DOHH2 (cell line): ENCODE data around the gene F8A2.
"Not testable (repeated sequence)": the region's sequence is repeated elsewhere in the genome, so short reads cannot be mapped to it uniquely, and the experiment has no call there.

Source experiments
- H3F3A ChIP-seq: fragments of 200-600 bp; sonication (generic), shearing (Covaris generic); 2 replicates; pipeline ENCODE4 v1.6.0; 2016; ENCODE audit warnings: antibody characterized with exemption, mild to moderate bottlenecking; ENCODE audit not compliant: control insufficient read depth, insufficient read depth
- H3K27ac ChIP-seq: fragments of 200-600 bp; sonication (generic); 2 replicates; pipeline ENCODE4 v1.5.1; 2014; ENCODE audit warnings: low read depth, mild to moderate bottlenecking, low read length, moderate library complexity
- H3K27me3 ChIP-seq: fragments of 200-600 bp; sonication (generic); 2 replicates; pipeline ENCODE4 v1.6.1; 2014; ENCODE audit warnings: mild to moderate bottlenecking, low read length, mixed read lengths; ENCODE audit not compliant: control insufficient read depth
- H3K36me3 ChIP-seq: fragments of 200-600 bp; sonication (generic); 2 replicates; pipeline ENCODE4 v1.6.1; 2014; ENCODE audit warnings: mild to moderate bottlenecking, low read length, moderate library complexity, mixed read lengths; ENCODE audit not compliant: control insufficient read depth
- H3K4me1 ChIP-seq: fragments of 200-600 bp; sonication (generic); 2 replicates; pipeline ENCODE4 v1.6.1; 2014; ENCODE audit warnings: mild to moderate bottlenecking, low read length, mixed read lengths; ENCODE audit not compliant: control insufficient read depth
- H3K4me2 ChIP-seq: fragments of 200-600 bp; sonication (generic); 2 replicates; pipeline ENCODE4 v1.6.0; 2014; ENCODE audit warnings: mild to moderate bottlenecking, low read length, moderate library complexity
- H3K4me3 ChIP-seq: fragments of 200-600 bp; sonication (generic); 2 replicates; pipeline ENCODE4 v1.5.1; 2014; ENCODE audit warnings: mild to moderate bottlenecking, low read length, mixed read lengths
- H3K79me2 ChIP-seq: fragments of 200-600 bp; sonication (generic); 2 replicates; pipeline ENCODE4 v1.6.1; 2014; ENCODE audit warnings: mild to moderate bottlenecking, low read length, mixed read lengths; ENCODE audit not compliant: control insufficient read depth
- H3K9me2 ChIP-seq: fragments of 200-600 bp; sonication (generic); replicated peaks from 2 replicates; pipeline ENCODE4 v1.6.1; 2014; ENCODE audit warnings: mild to moderate bottlenecking, low read length, mixed read lengths; ENCODE audit not compliant: control insufficient read depth
- H3K9me3 ChIP-seq: fragments of 200-600 bp; sonication (generic); 2 replicates; pipeline ENCODE4 v1.6.1; 2014; ENCODE audit warnings: antibody characterized with exemption, low read length, mixed read lengths; ENCODE audit not compliant: control insufficient read depth, insufficient read depth
- H4K20me1 ChIP-seq: fragments of 200-600 bp; sonication (generic); 2 replicates; pipeline ENCODE4 v1.6.0; 2014; ENCODE audit warnings: low read depth, mild to moderate bottlenecking, antibody characterized with exemption, low read length, moderate library complexity; ENCODE audit not compliant: control insufficient read depth, insufficient read depth
- CTCF ChIP-seq: fragments of 200-600 bp; sonication (generic); IDR thresholded peaks from one replicate; pipeline ENCODE4 v1.5.1; 2014; ENCODE audit warnings: antibody characterized with exemption, mild to moderate bottlenecking, low read depth, low read length; ENCODE audit not compliant: poor library complexity, severe bottlenecking
- EZH2phosphoT487 ChIP-seq: fragments of 200-600 bp; sonication (generic); IDR thresholded peaks from 2 replicates; pipeline ENCODE4 v1.6.1; 2017; ENCODE audit warnings: borderline replicate concordance, mild to moderate bottlenecking, antibody characterized with exemption, low read length, moderate library complexity, mixed read lengths

F8A2 gene

GRCh38 chrX:155363712-155364111 is 18.2 kb upstream of the F8A2 start:
- H3K27ac ChIP-seq, H3K4me1 ChIP-seq, H3K27me3 ChIP-seq, H3K4me2 ChIP-seq, H3K4me3 ChIP-seq, H3K79me2 ChIP-seq, H3K9me3 ChIP-seq, H3K9me2 ChIP-seq, H3F3A ChIP-seq, H4K20me1 ChIP-seq, H3K36me3 ChIP-seq: not testable (repeated sequence)

- not testable (repeated sequence) for H3K36me3 ChIP-seq, H3K27ac ChIP-seq, H3K4me3 ChIP-seq, H3K27me3 ChIP-seq, H3K4me1 ChIP-seq, H3K9me3 ChIP-seq, H3K9me2 ChIP-seq, H3K79me2 ChIP-seq, H3K4me2 ChIP-seq, H4K20me1 ChIP-seq, H3F3A ChIP-seq
Measured at GRCh38 chrX:155373777-155374458, 8.0 kb upstream of the F8A2 start.

GRCh38 chrX:155379802-155380201 is 2.1 kb upstream of the F8A2 start:
- not testable (repeated sequence) for H3K27ac ChIP-seq, H3K4me2 ChIP-seq, H4K20me1 ChIP-seq, H3K9me3 ChIP-seq, H3K4me3 ChIP-seq, H3K9me2 ChIP-seq, H3F3A ChIP-seq, H3K79me2 ChIP-seq, H3K27me3 ChIP-seq, H3K4me1 ChIP-seq, H3K36me3 ChIP-seq

GRCh38 chrX:155382529-155382967 is 653 bp downstream of the F8A2 start:
- H3K4me3 ChIP-seq: not testable (repeated sequence)

GRCh38 chrX:155389634-155390033 is 7.7 kb downstream of the F8A2 start:
- Histone ChIP-seq H4K20me1 (no peaks in the 10 kb centered on the region), H3K27ac (no peak overlapping the region), H3K4me2 (no peak overlapping the region), H3K4me1 (no peaks in the 10 kb centered on the region), H3K79me2 (no peaks in the 10 kb centered on the region), H3K9me3 (no peaks in the 10 kb centered on the region), H3K36me3 (no peaks in the 10 kb centered on the region), H3K9me2 (no peaks in the 10 kb centered on the region), H3K27me3 (no peaks in the 10 kb centered on the region), H3F3A (no peaks in the 10 kb centered on the region), H3K4me3 (no peak overlapping the region)
- TF ChIP-seq EZH2phosphoT487: no peak
- no peak for TF ChIP-seq CTCF

More at GRCh38 chrX:155382529-155382967, 653 bp downstream of the F8A2 start:
- not testable (repeated sequence) for H3K9me2 ChIP-seq, H3K27me3 ChIP-seq, H3K36me3 ChIP-seq, H3K9me3 ChIP-seq, H4K20me1 ChIP-seq, H3K4me2 ChIP-seq, H3K79me2 ChIP-seq, H3F3A ChIP-seq, H3K27ac ChIP-seq, H3K4me1 ChIP-seq

- H3K27me3 ChIP-seq, H3K4me3 ChIP-seq, H3K79me2 ChIP-seq, H4K20me1 ChIP-seq, H3K9me3 ChIP-seq, H3K27ac ChIP-seq, H3K36me3 ChIP-seq, H3K4me1 ChIP-seq, H3F3A ChIP-seq, H3K4me2 ChIP-seq, H3K9me2 ChIP-seq: not testable (repeated sequence)
Measured at GRCh38 chrX:155394747-155395276, 12.9 kb downstream of the F8A2 start.
